CD8-positive, alpha-beta memory T cell (primary cell): Measurements from ENCODE around the gene LHX2. TPM values are rescaled to one million over a fixed set of nuclear protein-coding genes. Genes with fewer than 3 reads are reported as not detected.

Experiments
- polyA plus RNA-seq: library from polyadenylated mRNA; unstranded; fragments of 300-500 nt; fragmentation: Illumina TruSeq; gene quantifications from one replicate; pipeline ENCODE4 v1.2.3, GENCODE V29; 2021
- total RNA-seq, 2 experiments: library from RNA; stranded (reverse); gene quantifications; one replicate each; pipeline ENCODE4 v1.2.3, GENCODE V29; 2021

Gene LHX2
- total and polyA plus RNA-seq, 3 experiments from 2014 or later = not detected

Other genes with a start within 250 kb of the LHX2 start
- 10 to 100 TPM; 15.0 to 15.1 TPM for gene DENND1A, start 81.6 kb upstream of the LHX2 start, total RNA-seq
- gene DENND1A, start 81.6 kb upstream of the LHX2 start, polyA plus RNA-seq = 7.2 TPM
- 10 to 100 TPM; 63.0 to 66.0 TPM for gene NEK6, start 246.2 kb downstream of the LHX2 start, total RNA-seq
- gene NEK6, start 246.2 kb downstream of the LHX2 start, polyA plus RNA-seq = 9.5 TPM